ENCODE results near the gene GABRR3. TPM values are rescaled to one million over a fixed set of nuclear protein-coding genes. Genes with fewer than 3 reads are reported as not detected.

Gene GABRR3
- total RNA-seq, 1 donor, result not detected

- no peak for DNase-seq (ENCODE audit: low read depth)
- no peak for TF ChIP-seq CTCF (IDR thresholded peaks at IDR 0.05; ENCODE audit: insufficient read depth, low read length)
- no peak overlapping the region for H3K4me3 ChIP-seq (ENCODE audit: low read depth, low read length)
Observed at GRCh38 chr3:98002717-98003116, 32.4 kb downstream of the GABRR3 start.

- TF ChIP-seq CTCF (IDR thresholded peaks at IDR 0.05; ENCODE audit: insufficient read depth, low read length), result no peak
- no peak overlapping the region for H3K4me3 ChIP-seq (ENCODE audit: low read depth, low read length)
- DNase-seq (ENCODE audit: low read depth), result no peak
Observed at GRCh38 chr3:97999994-98000393, 35.1 kb downstream of the GABRR3 start.

- no peak overlapping the region for H3K4me3 ChIP-seq (ENCODE audit: low read depth, low read length)
- no peak for DNase-seq (ENCODE audit: low read depth)
- no peak for TF ChIP-seq CTCF (IDR thresholded peaks at IDR 0.05; ENCODE audit: insufficient read depth, low read length)
Observed at GRCh38 chr3:97999103-97999502, 36.0 kb downstream of the GABRR3 start.

- no peak overlapping the region for H3K4me3 ChIP-seq (ENCODE audit: low read depth, low read length)
- no peak for TF ChIP-seq CTCF (IDR thresholded peaks at IDR 0.05; ENCODE audit: insufficient read depth, low read length)
- no peak for DNase-seq (ENCODE audit: low read depth)
Observed at GRCh38 chr3:97996988-97997387, 38.1 kb downstream of the GABRR3 start.

- no peak overlapping the region for H3K4me3 ChIP-seq (ENCODE audit: low read depth, low read length)
- no peak for DNase-seq (ENCODE audit: low read depth)
- TF ChIP-seq CTCF (IDR thresholded peaks at IDR 0.05; ENCODE audit: insufficient read depth, low read length), result no peak
Observed at GRCh38 chr3:97994328-97994945, 40.7 kb downstream of the GABRR3 start.

GRCh38 chr3:97993526-97993925 lies 41.6 kb downstream of the GABRR3 start:
- DNase-seq (ENCODE audit: low read depth), result no peak
- no peak overlapping the region for H3K4me3 ChIP-seq (ENCODE audit: low read depth, low read length)
- TF ChIP-seq CTCF (IDR thresholded peaks at IDR 0.05; ENCODE audit: insufficient read depth, low read length), result no peak

All from fibroblast of the aortic adventitia (primary cell).